ENCODE measurements around the gene VSTM4.

Gene VSTM4

DNA sequence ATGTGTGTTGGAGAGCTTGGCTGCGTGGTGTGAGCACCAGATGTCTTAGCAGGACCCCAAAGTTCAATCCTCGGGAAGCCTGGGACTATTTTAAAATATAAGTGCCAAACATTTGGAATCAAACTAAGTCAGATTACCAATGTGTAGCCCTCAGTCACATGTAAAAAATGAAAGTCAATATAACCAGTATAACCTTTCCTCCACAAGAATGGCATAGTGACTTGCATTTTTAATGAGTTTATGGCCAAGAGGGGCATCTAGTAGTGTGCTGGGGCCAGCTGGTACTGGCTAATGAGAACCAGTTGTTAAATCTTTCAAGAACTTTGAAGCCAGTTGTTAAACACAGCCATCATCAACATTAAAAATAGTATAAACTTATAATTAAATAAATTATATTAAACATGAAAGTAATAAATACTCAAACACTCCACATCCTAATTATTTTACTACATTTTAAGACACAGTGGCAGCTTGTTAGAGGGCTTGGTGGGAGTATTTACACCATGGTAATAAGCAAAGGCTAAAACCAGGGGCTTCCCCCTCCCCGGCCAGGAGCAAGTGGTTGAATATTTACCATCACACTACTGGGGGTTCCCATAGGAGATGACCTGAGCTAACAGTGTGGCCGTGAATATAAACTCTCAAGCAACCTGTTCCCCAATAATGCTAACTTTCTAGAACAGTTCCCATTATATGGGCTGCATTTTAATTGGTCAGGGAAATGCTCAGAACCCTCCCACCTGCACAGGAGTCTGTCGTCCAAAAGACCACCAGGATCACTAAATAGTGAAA lies 26.4 kb upstream of the VSTM4 start:
- no peak for DNase-seq (ENCODE audit: low read depth)

- DNase-seq (ENCODE audit: low read depth): no peak
Observed at GRCh38 chr10:49140304-49141177, 25.2 kb upstream of the VSTM4 start.

DNA sequence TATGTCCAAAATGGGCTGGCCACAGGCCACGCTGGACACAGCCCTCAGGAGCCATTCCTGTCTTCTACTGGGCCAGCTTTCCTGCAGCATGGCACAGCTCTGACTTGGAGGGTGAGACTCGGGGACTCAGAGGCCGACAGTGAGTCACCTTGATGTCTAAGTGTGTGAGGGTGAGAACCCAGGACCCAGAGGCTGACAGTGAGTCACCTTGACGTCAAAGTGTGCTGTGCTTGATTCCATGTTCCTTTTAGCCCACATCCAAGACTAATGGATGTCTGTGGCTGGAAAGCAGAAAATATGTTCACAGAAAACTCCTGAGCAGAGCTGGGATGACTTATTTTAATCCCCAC lies 24.5 kb upstream of the VSTM4 start:
- no peak for DNase-seq (ENCODE audit: low read depth)

- DNase-seq (ENCODE audit: low read depth): no peak
Observed at GRCh38 chr10:49139028-49139845, 23.9 kb upstream of the VSTM4 start.

DNA sequence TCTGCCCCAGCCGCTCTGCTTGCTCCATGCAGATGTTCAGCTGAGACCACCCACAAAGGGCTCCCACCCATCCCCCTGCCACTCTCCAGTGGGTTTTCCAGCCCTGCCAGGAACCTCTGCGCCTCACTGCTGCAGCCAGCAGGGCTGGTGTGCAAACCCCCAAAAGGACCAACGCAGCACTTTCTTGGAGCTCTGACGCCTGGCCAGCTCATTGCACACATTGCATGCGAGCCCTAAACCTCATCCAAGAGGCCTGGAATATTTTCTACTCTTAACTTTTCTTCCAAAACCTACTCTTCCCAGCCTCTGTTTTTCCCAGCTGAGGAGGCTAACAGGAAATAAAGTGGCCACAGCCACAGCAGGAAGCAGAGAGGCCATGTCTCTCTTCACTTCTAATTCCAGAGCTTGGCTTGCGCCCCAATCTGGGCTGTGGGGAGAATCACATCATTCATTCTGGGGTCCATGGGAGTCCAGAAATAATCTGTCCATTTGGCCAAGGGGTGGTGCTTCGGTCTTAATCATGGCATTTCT lies 23.1 kb upstream of the VSTM4 start:
- DNase-seq (ENCODE audit: low read depth): no peak

DNA sequence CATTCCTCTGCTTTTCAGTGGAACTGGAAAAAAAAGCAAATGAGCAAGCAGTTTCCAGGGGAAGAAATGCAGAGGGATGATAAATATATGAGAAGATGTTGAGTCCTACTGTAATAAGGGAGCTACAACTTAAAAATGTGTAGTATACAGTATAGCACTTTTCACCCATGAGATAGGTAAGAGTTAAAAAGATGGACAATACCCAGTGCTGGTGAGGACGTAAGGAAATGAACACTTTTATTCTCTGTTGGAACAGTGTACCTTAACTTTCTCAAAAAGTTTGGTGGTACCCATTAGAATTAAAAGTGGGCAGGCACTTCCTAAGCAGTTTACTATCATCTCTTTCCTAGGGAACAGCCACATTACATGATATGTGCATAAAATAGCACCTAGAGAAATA lies 21.2 kb upstream of the VSTM4 start:
- no peak for DNase-seq (ENCODE audit: low read depth)

DNA sequence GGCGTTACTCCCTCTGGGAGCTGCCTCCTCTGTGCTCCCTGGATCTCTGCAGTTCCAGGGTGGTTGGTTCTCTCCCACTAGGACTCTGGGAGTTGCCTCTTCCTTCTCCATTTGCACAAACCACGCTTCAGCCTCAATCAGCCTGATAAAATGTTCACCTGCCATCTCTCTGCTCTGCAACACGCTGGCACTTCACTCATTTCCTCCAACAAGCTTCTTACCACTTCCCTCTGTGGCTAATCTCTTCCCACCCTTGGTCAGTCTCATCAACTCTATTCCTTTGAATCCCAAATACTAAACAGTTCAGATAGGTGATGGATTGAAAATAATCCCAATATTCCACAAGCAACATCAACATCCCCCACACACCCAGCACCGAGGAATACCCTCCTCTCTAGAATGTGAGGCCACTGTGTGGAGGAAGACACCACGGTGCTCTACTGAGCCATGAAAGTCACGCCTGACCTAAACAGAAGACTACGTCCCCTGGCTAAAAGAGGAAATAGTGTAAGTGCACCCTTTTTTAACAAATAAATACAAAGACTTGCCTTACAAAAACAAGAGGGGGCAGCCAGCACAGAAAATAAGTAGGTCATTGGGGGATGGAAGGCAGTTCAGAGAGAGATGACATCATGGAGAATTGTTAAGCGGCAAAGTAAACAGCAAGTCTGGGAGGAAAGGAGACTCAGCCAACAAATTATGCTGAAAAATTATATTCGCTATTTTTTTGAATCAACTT lies 20.4 kb upstream of the VSTM4 start:
- no peak for DNase-seq (ENCODE audit: low read depth)

- no peak for DNase-seq (ENCODE audit: low read depth)
Observed at GRCh38 chr10:49134327-49134726, 19.0 kb upstream of the VSTM4 start.

DNA sequence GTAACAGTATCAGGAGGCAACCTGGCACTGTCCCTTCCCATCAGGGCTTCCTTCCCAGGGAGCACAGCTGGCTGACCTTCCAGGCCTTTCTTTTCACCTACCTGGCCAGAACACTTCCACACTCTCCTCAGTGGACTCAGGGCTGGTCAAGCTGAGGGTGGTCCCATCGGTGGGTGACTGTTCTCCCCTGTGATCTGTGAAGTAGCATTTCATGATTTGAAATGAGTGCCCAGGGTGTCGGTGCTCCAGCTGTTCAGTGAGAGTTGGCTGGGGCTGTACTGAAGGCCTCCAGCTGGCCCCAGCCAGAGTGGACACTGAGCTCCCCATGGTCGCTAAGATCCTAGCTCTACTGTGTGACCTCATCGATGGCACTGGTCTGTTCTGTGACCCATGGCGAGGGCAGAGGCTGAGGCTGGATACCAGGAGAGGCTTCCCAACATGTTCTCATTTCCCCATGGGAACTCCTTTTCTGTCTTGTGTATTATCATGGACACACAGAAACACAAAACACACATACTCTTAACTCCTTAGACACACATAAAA lies 18.5 kb upstream of the VSTM4 start, which contains the start of gene FAM170B:
Gene FAM170B (minus strand): TSS at position 316 of the 543 bp plus-strand sequence. CDS start 103 bp downstream, at position 213.
- no peak for DNase-seq (ENCODE audit: low read depth)

DNA sequence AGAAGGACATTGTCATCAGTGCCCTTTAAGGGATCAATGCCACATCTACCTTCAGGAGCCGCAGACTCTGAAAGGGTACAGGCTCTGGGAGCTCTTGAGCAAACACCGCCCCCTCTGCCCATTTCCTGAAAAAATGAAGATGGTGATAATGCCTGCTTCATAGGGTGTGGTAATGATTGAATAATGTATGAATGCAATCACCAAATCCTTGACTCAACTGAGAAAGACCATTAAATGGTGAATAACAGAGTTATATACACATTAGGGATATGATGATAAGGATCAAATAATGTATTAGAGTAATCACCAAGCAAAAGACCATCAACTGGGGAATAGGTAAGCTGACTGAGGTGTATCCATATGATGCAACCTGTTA lies 17.0 kb upstream of the VSTM4 start:
- DNase-seq (ENCODE audit: low read depth): no peak

DNA sequence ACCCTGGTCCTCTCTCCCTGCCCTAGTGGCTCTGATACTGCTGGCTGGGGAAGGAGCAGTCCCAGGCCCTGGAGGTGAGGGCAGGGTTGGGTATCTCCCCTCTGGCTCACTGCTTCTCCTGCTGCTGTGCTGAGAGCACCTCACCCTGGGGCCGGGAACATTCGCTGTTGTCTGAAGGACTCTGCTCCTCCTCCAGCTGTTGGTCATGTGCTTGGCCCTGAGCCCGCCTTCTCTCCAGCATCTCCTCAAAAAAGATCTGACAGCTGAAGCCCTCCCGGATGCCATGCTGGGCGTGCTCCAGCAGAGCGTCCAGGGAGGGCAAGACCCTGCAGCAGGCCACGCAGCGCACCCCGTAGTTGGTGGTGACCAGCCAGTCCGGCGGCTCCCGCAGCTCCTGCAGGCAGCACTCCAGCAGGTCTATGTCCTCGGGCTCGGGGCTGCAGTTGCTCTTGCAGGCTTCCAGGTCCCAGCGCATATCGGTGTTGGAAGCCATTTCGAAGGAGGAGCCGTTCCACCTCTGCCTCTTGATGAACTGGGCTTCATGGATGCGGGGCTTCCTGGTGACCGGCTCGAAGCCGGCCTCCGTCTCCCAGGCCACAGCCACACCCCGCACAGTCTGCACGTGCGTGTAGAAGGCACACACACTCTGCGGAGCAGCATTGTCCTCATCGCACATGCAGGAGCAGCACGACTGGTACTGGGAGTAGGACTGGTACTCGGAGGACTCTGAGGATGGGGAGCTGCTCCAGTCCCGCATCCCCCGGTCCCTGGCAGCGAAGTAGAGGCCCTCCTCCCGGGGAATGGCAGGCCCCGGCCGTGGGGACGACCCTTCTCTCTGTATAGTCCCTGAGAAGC lies 16.4 kb upstream of the VSTM4 start:
- DNase-seq (ENCODE audit: low read depth): no peak

GRCh38 chr10:49129376-49129775 lies 14.1 kb upstream of the VSTM4 start:
- no peak for DNase-seq (ENCODE audit: low read depth)

DNA sequence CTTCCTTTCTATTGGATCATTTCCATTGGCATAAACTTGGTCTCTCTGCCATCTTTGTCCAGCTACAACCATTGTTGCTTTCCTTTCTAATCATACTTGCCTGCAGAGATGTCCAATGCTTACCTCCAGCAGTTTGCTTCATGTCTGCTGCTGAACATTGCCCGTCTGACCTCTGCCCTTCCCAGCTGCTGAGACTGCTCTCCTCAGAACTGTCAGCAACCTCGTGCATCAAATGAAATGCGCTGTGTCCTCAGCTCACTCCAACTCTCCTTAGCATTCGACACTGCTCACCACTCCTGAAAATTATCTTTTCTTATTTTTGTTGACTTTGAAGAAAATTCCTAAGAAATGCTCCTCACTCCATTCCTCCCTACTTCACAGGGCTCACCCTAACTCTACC lies 13.5 kb upstream of the VSTM4 start:
- no peak for DNase-seq (ENCODE audit: low read depth)

DNA sequence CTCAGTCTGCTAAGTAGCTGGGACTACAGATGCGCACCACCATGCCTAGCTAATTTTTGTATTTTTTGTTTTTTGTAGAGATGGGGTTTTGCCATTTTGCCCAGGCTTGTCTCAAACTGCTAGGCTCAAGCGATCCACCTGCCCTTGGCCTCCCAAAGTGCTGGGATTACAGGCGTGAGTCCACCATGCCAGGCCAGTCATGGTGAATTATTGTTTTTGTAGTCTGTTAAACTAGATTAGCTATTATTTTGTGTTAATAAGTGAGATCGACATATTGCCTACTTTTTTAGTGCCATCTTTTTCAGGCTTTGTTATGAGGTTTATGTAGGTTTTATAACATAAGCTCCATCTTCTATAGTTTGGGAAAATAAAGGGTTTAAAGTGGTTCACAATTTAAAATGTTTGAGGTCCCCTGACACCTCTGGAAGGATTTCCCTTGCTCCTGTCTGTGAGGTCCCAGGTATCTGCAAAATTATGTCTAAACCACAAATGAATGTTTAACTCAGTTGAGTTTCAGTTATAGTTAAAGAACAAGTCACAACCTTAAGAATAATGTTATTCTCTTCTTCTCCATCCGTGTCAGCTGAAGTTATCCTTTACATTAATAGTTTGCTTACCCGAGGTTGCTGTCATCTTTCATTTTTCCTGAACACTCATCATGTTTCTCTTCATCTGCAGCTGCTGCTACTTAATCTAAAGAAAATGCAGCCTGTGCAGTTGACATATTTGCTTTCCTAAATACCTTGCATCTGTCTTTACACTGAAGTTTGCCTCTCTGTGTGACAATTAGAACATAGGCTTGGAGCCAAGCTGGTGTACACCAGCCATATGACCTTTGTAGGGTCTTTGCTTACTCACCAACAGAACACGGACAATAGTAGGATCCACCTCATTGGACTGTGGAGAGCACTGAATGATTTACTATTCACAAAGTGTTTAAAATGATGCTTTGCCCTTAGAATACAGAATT lies 8.9 kb upstream of the VSTM4 start:
- DNase-seq (ENCODE audit: low read depth): no peak

DNA sequence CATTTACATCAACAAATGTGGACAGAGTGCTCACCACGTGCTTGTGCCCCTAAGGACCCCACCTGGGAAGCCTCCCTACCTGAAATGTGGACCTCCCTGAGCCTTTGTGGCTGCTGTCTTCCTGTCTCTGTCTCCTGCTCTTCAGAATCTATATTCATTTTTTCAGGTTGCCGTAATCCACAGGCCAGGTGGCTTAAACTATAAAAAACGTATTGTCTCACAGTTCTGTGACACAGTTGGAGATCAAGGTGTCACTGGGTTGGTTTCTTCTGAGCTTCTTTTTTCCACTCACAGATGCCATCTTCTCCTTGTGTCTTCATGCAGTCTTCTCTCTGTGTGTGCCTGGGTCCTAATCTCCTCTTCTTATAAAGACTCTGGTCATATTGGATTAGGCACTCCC lies 5.6 kb upstream of the VSTM4 start:
- DNase-seq (ENCODE audit: low read depth): no peak

- no peak for DNase-seq (ENCODE audit: low read depth)
Observed at GRCh38 chr10:49119746-49120145, 4.4 kb upstream of the VSTM4 start.

DNA sequence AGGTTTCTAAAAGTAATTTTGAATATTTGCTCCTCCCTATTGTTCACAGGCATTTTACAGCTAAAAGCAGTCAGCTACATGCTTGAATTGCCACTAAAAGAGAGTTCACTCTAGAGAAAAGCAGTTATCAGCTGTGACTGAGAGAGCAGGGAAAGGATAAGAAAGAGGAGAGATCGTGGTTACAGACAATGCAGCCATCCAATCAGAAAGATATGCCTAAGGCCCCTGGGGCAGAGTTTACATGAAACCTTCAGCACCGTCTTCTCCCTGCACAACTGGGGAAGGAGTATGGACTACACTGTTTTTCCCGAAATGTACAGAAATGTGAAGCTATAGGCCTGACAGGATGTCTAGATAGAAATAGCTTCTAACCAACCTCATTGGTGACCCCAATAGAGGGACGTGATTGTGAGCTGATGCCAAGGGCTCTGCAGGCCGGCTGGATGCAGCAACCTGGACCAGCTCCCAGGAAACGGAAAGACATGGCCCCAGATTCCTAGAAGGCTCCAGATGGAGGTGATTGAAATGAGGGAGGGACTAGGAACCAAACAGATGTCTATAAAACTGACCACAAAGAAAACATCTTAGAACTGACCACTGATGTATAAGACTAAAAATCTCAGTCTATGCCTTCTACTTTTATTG lies 3.2 kb upstream of the VSTM4 start:
- DNase-seq (ENCODE audit: low read depth): no peak

DNA sequence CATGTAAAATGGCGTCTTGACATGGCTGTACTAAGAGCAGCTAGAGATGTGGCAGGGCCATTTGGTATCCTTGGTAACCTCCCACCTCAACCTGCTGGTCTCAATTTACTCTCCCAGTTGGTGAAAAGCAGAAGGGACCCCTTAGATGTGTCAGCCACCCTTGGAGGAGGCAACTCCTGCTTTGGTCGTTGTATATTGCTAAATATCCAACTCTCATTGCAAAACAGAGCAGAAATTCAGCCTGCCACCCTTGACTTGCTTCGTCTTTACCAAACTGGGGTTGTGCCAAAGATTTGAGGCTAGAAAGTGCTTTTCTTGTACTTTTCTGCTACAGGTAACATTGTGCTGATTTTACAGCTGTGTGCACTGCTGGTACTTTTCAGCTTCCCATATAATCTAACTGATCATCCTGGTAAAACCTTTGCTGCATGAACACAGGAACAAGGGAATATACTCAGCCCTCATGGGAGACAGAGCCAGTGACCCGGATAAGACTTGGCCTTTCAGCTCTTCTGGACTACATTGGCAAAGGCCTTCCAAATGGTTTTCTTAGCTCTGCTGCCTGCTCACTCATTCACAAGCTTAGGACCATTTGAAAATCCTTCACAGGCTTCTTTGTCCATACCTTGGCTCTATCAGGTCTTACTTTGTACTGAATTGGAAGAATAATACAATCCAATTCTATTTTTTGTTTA lies 2.2 kb upstream of the VSTM4 start:
- no peak for DNase-seq (ENCODE audit: low read depth)

Data from activated T-cell treated with anti-CD3 and anti-CD28 coated beads for 1 hour (primary cell).